GM18951 (cell line): ENCODE measurements around the gene SPRED2.
A peak's percentile ranks its signal among the peaks of the same experiment; 100 is the strongest.

Experiments
- POLR2A ChIP-seq: IDR thresholded peaks from 4 replicates; pipeline ENCODE4 v1.6.1; 2011; ENCODE audit warnings: mild to moderate bottlenecking; ENCODE audit not compliant: insufficient read length, insufficient read depth; ENCODE audit errors: extremely low read depth
- in situ Hi-C: fragments of 300-500 bp; cut with MboI; formaldehyde crosslinking; loops from one replicate; pipeline ENCODE4 v1.12.0; 2022; ENCODE audit warnings: low sequenced_read_pairs, mixed read lengths, inconsistent platforms; ENCODE audit not compliant: unreplicated experiment

SPRED2 gene

GRCh38 chr2:65435625-65436168 is 3.3 kb upstream of the SPRED2 start:
- in situ Hi-C loops, result no loop called here
- peak; percentile 16 for TF ChIP-seq POLR2A

DNA sequence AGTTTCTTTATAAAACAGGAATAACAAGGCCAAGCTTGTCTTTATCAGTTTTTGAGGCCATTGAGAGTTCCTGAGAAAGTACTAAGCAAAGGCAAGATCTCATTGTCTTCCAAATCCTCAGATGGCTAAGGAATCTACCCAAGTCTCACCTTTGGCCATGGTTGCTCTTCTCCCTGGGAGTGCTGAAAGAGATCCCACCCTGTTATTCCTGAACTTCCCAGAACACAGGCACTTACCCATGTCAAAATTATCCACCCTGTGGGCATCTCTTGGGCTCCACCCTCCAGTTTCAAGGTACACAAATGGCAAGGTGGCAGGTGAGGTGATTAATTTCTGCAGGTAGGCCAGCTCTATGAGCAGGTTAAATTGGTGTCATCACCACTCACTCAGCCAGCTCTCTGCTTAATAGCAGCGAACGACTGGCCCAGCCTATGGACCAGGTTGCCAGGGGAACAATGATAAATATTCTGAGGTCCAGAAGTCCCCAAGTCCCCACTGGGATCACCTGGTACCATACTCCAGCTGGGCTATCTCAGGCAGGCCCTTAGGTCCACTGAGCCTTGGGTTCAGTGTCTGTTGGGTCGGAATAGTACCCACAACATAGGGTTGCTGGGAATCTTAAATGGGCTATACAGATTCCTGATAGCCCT is 2.3 kb upstream of the SPRED2 start:
- in situ Hi-C loops, result no loop called here
- TF ChIP-seq POLR2A, result no peak

GRCh38 chr2:65431421-65432226 is 775 bp downstream of the SPRED2 start:
- in situ Hi-C loops, result no loop called here
- TF ChIP-seq POLR2A, result peak; percentile 28

GRCh38 chr2:65430603-65431420 is 1.6 kb downstream of the SPRED2 start:
- TF ChIP-seq POLR2A, result no peak
- in situ Hi-C loops, result no loop called here

GRCh38 chr2:65429786-65430602 is 2.4 kb downstream of the SPRED2 start:
- in situ Hi-C loops, result no loop called here

DNA sequence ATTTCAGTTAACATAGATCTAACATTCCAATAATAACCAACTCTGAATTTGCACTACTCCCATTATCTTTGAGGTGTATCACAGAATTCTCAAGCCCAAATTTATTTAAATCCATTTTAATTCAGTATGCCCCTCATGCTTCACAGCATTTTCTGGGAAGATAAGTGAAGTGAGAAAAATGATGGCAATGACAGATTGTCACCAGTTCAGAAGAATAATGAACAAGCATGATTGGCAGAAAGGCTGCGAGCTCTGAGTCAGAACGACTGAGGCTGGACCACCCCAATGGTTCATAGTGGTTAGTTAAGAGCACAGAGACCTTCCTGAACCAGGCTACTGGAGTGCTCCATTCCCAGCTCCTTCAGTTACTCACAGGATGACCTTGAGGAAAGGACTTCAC is 4.9 kb downstream of the SPRED2 start:
- TF ChIP-seq POLR2A, result no peak
- in situ Hi-C loops, result no loop called here

More at GRCh38 chr2:65429786-65430602, 2.4 kb downstream of the SPRED2 start:
- no peak for TF ChIP-seq POLR2A

DNA sequence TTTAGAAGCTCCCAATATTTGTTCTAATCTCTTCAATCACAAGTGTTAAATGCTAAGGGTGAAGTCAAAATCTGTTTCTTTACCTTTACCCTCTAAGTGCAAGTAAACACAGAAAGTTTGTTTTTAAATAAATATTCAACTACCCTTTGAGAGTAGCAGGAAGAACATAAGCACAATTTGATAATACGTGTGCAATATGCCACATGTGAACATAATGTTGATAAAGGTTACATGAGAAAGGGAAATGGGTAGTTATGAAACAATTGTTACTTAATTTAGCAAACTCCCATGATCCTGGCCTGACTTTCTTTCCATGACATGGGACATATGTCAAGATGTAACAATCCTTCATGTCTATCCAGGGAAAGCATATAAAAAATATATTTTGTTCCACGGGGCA is 7.1 kb downstream of the SPRED2 start:
- in situ Hi-C loops, result no loop called here
- TF ChIP-seq POLR2A, result no peak

DNA sequence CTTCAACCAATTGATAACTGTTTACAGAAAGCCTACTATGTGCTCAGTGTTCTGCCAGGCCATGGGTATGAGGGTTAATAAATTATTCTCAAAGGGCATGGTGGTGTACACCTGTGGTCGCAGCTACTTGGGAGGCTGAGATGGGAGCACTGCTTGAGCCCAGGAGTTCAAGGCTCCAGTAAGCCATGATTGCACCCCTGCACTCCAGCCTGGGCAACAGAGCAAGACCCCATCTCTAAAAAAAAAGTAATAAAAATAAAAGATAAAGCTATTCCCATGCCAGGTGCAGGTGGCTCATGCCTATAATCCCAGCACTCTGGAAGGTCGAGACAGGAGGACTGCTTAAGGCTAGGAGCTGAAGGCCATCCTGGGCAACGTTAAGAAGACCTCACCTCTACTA is 8.0 kb downstream of the SPRED2 start:
- in situ Hi-C loops, result no loop called here
- TF ChIP-seq POLR2A, result no peak

GRCh38 chr2:65421432-65421748 is 11.0 kb downstream of the SPRED2 start:
- TF ChIP-seq POLR2A, result no peak
- in situ Hi-C loops, result no loop called here

GRCh38 chr2:65420712-65421431 is 11.5 kb downstream of the SPRED2 start:
- no peak for TF ChIP-seq POLR2A
- in situ Hi-C loops, result no loop called here

- in situ Hi-C loops, result no loop called here
- no peak for TF ChIP-seq POLR2A
These were observed 14.8 kb downstream of the SPRED2 start for GRCh38 chr2:65417509-65418085.

- no peak for TF ChIP-seq POLR2A
- in situ Hi-C loops, result no loop called here
These were observed 15.5 kb downstream of the SPRED2 start for GRCh38 chr2:65416945-65417344.
